Measurements from ENCODE around the gene XG.
"Not testable (repeated sequence)": the region's sequence is repeated elsewhere in the genome, so short reads cannot be mapped to it uniquely, and the experiment has no call there.

The XG gene

DNA sequence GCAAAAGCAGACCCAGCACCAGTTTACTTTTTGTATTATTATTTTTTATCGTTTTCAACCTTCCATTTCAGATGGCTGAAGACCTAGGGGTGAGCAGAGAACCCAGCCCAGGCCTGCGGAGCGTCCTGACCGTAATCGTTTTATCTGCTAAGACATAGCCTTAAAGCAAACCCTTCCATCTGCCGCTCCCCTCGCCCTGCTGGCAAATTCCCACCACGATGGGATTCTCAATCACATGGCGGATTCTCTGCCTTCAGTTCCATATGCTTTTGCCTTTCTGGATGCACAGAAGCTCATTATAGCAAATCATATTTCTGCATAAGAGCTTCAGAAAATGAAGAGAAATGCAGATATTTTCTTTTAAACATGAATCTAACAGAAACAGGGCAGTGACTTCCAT lies 18.6 kb upstream of the XG start:
- DNase-seq (ENCODE audit: low read depth, low spot score), result no peak

GRCh38 chrX:2735270-2735669 lies 16.6 kb upstream of the XG start:
- no peak for DNase-seq (ENCODE audit: low read depth, low spot score)

DNA sequence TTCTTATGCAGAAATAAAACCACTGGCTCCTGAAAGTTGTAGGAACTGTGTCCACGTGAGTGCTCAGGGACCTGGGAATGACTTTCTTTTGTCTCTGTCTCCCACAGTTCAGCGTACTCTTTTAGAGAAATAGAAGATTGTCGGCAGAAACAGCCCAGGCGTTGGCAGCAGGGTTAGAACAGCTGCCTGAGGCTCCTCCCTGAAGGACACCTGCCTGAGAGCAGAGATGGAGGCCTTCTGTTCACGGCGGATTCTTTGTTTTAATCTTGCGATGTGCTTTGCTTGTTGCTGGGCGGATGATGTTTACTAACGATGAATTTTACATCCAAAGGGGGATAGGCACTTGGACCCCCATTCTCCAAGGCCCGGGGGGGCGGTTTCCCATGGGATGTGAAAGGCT lies 11.2 kb upstream of the XG start:
- DNase-seq (ENCODE audit: low read depth, low spot score), result no peak

- no peak for DNase-seq (ENCODE audit: low read depth, low spot score)
These were observed 10.5 kb upstream of the XG start for GRCh38 chrX:2741386-2741785.

DNA sequence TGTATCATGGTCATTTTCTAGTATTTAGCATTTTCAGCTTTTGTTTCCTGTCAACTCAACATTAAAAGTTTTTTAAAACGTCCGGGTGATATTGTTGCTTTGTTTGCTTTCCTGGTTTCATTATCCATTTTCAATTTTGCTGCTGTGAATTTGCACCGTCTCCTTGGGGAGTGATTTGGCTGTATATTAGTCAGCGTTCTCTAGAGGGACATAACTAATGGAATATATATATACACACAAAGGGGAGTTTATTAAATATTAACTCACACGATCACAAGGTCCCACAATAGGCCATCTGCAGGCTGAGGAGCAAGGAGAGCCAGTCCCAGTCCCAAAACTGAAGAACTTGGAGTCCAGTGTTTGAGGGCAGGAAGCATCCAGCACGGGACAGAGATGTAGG lies 5.6 kb upstream of the XG start:
- DNase-seq (ENCODE audit: low read depth, low spot score), result not testable (repeated sequence)

DNA sequence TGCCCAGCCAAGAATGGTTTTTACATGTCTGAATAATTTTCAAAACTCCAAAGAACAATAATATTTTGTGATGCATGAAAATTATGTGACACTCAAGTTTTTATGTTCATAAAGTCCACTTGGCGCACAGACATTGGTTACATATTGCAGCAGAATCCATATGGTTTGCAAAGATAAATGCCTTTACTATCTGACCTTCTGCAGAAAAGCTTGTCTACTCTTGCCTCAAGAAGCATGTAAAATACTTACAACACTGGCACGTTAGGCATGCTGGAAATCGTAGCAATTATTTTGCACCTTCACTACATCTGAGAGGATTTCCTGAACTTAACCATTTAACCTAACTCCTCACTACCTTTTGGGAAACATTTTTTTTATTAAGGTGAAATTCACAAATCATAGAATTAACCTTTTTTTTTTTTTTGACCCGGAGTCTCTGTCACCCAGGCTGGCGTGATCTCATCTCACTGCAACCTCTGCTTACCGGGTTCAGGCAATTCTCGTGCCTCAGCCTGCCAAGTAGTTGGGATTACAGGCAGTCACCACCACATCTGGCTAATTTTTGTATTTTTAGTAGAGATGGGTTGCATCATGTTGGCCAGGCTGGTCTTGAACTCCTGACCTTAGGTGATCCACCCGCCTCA lies 3.5 kb upstream of the XG start:
- DNase-seq (ENCODE audit: low read depth, low spot score), result no peak

DNA sequence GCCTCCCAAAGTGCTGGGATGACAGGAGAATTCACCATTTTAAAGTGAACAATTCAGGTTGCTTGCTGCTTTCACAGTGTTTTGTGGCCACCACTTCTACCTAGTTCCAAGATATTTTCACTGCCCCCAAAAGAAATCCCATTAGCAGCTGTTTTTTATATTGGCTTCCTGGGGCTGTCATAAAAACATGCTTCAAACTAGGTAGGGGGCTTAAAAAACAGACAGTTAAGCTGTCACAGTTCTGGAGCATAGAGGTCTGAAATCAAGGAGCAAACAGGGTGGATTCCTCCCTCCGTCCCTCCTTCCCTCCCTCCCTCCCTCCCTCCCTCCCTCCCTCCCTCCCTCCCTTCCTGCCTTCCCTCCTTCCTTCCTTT lies 3.0 kb upstream of the XG start:
- no peak for DNase-seq (ENCODE audit: low read depth, low spot score)

- DNase-seq (ENCODE audit: low read depth, low spot score), result no peak
These were observed 549 bp upstream of the XG start for GRCh38 chrX:2751291-2751690.

GRCh38 chrX:2752441-2752840 lies 601 bp downstream of the XG start:
- DNase-seq (ENCODE audit: low read depth, low spot score), result not testable (repeated sequence)

DNA sequence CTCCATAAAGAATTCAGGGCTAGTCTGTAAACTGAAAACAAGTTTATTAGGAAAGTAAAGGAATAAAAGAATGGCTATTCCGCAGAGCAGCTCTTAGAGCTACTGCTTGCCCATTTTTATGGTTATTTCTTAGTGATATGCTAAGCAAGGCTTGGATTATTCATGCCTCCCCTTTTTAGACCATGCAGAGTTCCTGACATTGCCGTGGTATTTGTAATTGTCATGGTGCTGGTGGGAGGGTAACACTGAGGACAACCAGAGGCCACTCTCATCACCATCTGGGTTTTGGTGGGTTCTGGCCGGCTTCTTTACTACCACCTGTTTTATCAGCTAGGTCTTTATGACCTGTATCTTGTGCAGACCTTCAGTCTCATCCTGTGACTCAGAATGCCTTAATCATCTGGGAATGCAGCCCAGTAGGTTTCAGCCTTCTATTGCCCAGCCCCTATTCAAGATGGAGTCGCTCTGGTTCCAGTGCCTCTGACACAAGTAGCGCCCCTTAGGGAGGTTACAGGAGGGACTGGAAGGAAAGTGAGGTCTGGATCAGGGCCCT lies 3.4 kb downstream of the XG start:
- not testable (repeated sequence) for DNase-seq (ENCODE audit: low read depth, low spot score)

- DNase-seq (ENCODE audit: low read depth, low spot score), result no peak
These were observed 4.7 kb downstream of the XG start for GRCh38 chrX:2756548-2756947.

DNA sequence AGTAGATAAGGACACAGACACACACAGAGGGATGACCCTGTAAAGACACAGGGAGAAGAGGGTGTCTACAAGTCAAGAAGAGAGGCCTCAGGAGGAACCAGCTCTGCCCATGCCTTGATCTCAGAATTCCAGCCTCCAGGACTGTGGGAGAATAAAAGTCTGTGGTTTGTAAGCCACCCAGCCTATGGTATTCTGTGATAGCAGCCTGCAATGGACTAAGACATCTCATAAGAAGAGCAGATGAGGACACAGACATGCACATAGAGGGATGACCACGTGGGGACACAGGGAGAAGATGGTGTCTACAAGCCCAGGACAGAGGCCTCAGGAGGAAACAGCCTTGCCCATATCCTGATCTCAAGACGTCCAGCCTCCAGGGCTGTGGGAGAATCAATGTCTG lies 9.4 kb downstream of the XG start:
- DNase-seq (ENCODE audit: low read depth, low spot score), result no peak

GRCh38 chrX:2762671-2763070 lies 10.8 kb downstream of the XG start:
- DNase-seq (ENCODE audit: low read depth, low spot score), result not testable (repeated sequence)

DNA sequence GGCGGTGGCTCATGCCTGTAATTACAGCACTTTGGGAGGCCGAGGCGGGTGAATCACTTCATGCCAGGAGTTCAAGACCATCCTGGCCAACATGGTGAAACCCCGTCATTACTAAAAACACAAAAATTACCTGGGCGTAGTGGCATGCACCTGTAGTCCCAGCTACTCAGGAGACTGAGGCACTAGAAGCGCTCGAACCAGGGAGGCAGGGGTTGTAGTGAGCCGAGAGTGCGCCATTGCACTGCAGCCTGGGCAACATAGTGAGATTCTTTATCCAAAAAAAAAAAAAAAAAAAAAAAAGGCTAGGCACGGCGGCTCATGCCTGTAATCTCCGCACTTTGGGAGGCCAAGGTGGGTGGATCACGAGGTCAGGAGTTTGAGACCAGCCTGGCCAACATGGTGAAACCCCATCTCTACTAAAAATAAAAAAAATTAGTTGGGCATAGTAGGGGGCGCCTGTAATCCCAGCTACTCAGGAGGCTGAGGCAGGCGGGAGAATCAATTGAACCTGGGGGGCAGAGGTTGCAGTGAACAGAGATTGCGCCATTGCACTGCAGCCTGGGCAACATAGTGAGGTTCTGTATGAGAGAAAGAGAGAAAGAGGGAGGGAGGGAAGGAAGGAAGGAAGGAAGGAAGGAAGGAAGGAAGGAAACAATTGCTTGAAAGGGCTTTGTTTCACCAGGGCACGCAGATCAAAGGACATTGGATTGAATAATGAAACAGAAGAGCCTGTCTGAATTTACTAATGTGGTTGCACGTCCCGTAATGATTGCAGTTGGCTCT lies 13.1 kb downstream of the XG start:
- not testable (repeated sequence) for DNase-seq (ENCODE audit: low read depth, low spot score)

- DNase-seq (ENCODE audit: low read depth, low spot score), result no peak
These were observed 13.7 kb downstream of the XG start for GRCh38 chrX:2765549-2765830.

GRCh38 chrX:2766906-2767305 lies 15.1 kb downstream of the XG start:
- DNase-seq (ENCODE audit: low read depth, low spot score), result no peak

DNA sequence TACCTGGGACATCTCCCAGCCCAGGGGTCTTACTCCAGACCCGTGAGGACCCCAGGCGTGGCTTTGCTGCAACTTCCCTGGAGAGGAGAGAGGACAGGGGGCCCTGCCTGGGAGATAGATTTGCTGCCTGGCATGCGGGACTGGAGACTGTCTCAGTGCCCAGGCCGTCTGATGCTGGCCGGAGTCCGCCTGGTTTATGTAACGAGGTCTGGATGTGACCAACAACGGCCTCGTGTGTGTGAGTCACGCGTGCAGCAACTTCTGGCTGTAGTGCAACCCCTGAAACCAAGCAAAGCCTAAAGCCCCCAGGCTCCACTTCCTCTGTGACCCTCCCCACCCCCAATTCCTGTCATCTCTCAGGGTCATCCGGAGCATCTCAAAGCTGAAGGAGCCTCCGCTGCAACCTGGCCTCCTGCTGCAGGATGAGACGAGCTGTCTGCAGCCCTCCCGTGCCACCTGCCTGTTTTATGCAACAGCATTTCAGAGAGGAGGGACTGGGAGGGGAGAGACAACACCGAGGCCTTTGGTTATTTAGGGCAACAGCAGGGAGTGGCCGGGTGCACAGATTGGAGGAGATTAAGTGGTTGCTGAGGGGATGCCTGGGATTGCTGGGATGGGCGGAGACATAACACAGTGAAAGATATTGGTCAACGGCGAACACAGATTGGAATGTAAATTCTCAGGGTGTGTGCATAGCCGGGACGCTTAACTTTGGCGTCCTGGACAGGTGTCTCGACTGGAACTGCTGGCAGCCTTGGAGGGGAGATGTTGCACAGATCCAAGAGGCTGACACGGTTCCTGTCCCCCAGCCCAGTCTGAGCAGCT lies 16.0 kb downstream of the XG start:
- DNase-seq (ENCODE audit: low read depth, low spot score), result no peak

DNA sequence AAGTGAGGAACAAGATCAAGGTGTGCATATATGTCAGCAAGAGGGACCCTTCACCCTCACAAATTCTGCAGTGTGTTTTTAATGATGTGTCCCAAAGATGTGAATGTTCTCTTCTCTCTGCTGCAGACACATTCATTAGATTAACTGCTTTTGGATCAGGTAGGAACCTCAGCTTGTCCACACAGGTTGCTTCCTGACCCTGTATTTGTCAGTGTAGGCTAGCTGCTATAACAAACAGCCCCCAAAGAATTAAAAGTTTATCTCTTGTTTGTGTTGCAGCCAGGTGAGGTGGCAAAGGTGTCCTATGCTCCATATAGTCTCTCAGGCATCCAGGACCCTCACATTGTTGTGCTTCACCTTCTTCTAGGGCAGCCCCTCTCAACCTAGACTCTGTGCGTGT lies 17.8 kb downstream of the XG start:
- no peak for DNase-seq (ENCODE audit: low read depth, low spot score)

DNA sequence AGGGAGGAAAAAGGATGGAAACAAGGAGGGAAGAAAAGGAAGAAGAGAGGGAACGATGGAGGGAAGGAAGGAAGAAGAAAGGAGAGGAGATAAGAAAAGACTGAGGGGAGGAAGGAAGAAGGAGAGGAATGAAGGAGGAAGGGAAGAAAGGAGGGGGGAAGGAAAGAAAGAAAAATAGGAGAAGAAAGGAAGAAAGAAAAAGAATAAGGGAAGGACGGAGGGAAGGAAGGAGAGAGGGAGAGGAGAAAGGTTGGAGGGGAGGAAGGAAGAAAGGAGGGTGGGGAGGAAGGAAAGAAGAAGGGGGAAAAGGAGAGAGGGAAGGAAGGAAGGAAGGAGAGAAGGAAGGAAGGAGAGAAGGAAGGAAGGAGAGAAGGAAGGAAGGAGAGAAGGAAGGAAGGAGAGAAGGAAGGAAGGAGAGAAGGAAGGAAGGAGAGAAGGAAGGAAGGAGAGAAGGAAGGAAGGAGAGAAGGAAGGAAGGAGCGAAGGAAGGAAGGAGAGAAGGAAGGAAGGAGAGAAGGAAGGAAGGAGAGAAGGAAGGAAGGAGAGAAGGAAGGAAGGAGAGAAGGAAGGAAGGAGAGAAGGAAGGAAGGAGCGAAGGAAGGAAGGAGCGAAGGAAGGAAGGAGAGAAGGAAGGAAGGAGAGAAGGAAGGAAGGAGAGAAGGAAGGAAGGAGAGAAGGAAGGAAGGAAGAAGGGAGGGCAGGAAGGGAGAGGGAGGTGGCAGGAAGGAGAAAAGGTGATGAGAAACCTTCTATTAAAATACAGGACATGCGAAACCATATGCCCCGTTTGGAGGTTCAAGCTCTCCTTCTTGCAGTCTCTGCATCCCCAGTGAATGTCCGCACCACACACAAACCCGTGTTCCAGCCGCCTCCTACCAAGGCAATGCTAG lies 21.6 kb downstream of the XG start:
- not testable (repeated sequence) for DNase-seq (ENCODE audit: low read depth, low spot score)

GRCh38 chrX:2774057-2774456 lies 22.2 kb downstream of the XG start:
- no peak for DNase-seq (ENCODE audit: low read depth, low spot score)

- DNase-seq (ENCODE audit: low read depth, low spot score), result no peak
These were observed 22.9 kb downstream of the XG start for GRCh38 chrX:2774776-2775175.

All from activated naive CD8-positive, alpha-beta T cell treated with anti-CD3 and anti-CD28 coated beads, Interleukin-2, amount 50 U/mL, for 16 hours (primary cell).